MCF 10A (cell line): ENCODE measurements around the gene CSK. TPM values are rescaled to one million over a fixed set of nuclear protein-coding genes. Genes with fewer than 3 reads are reported as not detected.

ENCODE experiments used
- BruUV-seq: library from RNA; stranded (reverse); fragments of 400-500 nt; replicated peaks from 2 replicates; lab custom pipeline; 2021; lab: Mats Ljungman, UMichigan
- CTCF ChIA-PET: fragments of 300-600 bp; sonication (Branson Sonifier 250); formaldehyde crosslinking; extraction: SDS; loops from one replicate; lab custom pipeline; 2021; ENCODE audit warnings: antibody characterized with exemption, inconsistent platforms; lab: Yijun Ruan, JAX
- POLR2A ChIA-PET: fragments of 300-600, 350-650 bp; sonication (Branson Sonifier 250); formaldehyde crosslinking; extraction: SDS; loops from one replicate; lab custom pipeline; 2020; ENCODE audit warnings: antibody characterized with exemption, inconsistent platforms; lab: Yijun Ruan, JAX
- DNase-seq: peaks from one replicate; pipeline ENCODE4 v3.0.0-alpha.2; 2018; ENCODE audit not compliant: unreplicated experiment
- H3K27ac Mint-ChIP-seq: one replicate; pipeline ENCODE4 v1.8.0; 2022; ENCODE audit warnings: mild to moderate bottlenecking, low read depth, mixed read lengths; ENCODE audit not compliant: unreplicated experiment
- H3K27me3 Mint-ChIP-seq: one replicate; pipeline ENCODE4 v1.8.0; 2022; ENCODE audit warnings: mixed read lengths; ENCODE audit not compliant: insufficient read depth, unreplicated experiment
- H3K36me3 Mint-ChIP-seq: one replicate; pipeline ENCODE4 v1.8.0; 2022; ENCODE audit warnings: mild to moderate bottlenecking, moderate library complexity, mixed read lengths; ENCODE audit not compliant: insufficient read depth, unreplicated experiment
- H3K4me1 Mint-ChIP-seq: one replicate; pipeline ENCODE4 v1.8.0; 2022; ENCODE audit warnings: mixed read lengths; ENCODE audit not compliant: insufficient read depth, unreplicated experiment
- H3K4me3 Mint-ChIP-seq: one replicate; pipeline ENCODE4 v1.8.0; 2022; ENCODE audit warnings: mild to moderate bottlenecking, moderate library complexity, mixed read lengths; ENCODE audit not compliant: unreplicated experiment
- H3K9me3 Mint-ChIP-seq: one replicate; pipeline ENCODE4 v1.8.0; 2022; ENCODE audit warnings: mixed read lengths; ENCODE audit not compliant: unreplicated experiment
- CTCF ChIP-seq: fragments of 200-600 bp; IDR thresholded peaks from one replicate; pipeline ENCODE4 v1.8.0; 2022; ENCODE audit warnings: antibody characterized with exemption, mild to moderate bottlenecking; ENCODE audit not compliant: unreplicated experiment
- intact Hi-C: fragments of 100-400 bp; cut with micrococcal nuclease; formaldehyde crosslinking; loops from 2 replicates; pipeline ENCODE4 v1.14.1; 2022
- microRNA-seq: library from miRNA; unstranded; fragments of <30 nt; microRNA quantifications from one replicate; pipeline ENCODE4 v1.2.0, GENCODE V29; 2022
- total RNA-seq: library from RNA; stranded (reverse); gene quantifications from 2 replicates; pipeline ENCODE4 v1.2.3, GENCODE V29; 2022

Gene CSK
- total RNA-seq, 1 experiment from 2014 or later, result 65.3 TPM

GRCh38 chr15:74850393-74850792 is 68.5 kb downstream of the CSK start:
- no peak for DNase-seq
- Mint-ChIP-seq H3K36me3 (peaks cover 53% of the 10 kb centered on the region), H3K4me1 (no peaks in the 10 kb centered on the region), H3K9me3 (no peaks in the 10 kb centered on the region), H3K27ac (no peak overlapping the region), H3K27me3 (no peaks in the 10 kb centered on the region), H3K4me3 (no peak overlapping the region)
- intact Hi-C loops, result no loop called here
- no peak for TF ChIP-seq CTCF
- ChIA-PET POLR2A (no interaction called here), CTCF (no interaction called here)
- no TSS peak for BruUV-seq

- ChIA-PET CTCF (interaction anchor here (0.6 to 1.7 kb wide), 3 partner anchors 50 to 90 kb away, joined by 3 to 8 read pairs (median 7); no protein-coding TSS in a partner anchor), POLR2A (interaction anchor here (1.0 kb wide), 1 partner anchor 19 kb away, joined by 4 read pairs; no protein-coding TSS in a partner anchor)
- peaks cover 50% of the 10 kb centered on the region for H3K36me3 Mint-ChIP-seq
- no peaks in the 10 kb centered on the region for H3K9me3 Mint-ChIP-seq
- BruUV-seq, result no TSS peak
- no peak for TF ChIP-seq CTCF
- intact Hi-C loops, result no loop called here
- H3K27me3 Mint-ChIP-seq, result no peaks in the 10 kb centered on the region
- no peak overlapping the region for H3K4me3 Mint-ChIP-seq
- H3K4me1 Mint-ChIP-seq, result no peaks in the 10 kb centered on the region
- DNase-seq, result no peak
- no peak overlapping the region for H3K27ac Mint-ChIP-seq
Measured at GRCh38 chr15:74851960-74852359, 70.1 kb downstream of the CSK start.

Small RNA genes within 50 kb of the gene (microRNA-seq; reads per million reads assigned to microRNA genes)
- gene MIR4513 (not detected), gene MIR6882 (1.1 reads per million)

Other genes starting within 250 kb of the CSK start
- 4.7 and 6.2 TPM in 2 replicates for gene ARID3B, start 240.9 kb upstream of the CSK start, total RNA-seq
- gene CLK3, start 166.2 kb upstream of the CSK start, total RNA-seq, result 57.8 and 62.8 TPM in 2 replicates
- gene EDC3, start 86.1 kb upstream of the CSK start, total RNA-seq, result 42.8 and 53.3 TPM in 2 replicates
- gene CYP1A1, start 56.6 kb upstream of the CSK start, total RNA-seq, result not detected in 2 replicates
- gene CYP1A2, start 33.2 kb upstream of the CSK start, total RNA-seq, result not detected in 2 replicates
- 0.23 TPM in 1 of 2 replicates, not detected in the other for gene LMAN1L, start 30.8 kb downstream of the CSK start, total RNA-seq
- not detected in 2 replicates for gene CPLX3, start 44.5 kb downstream of the CSK start, total RNA-seq
- gene ULK3, start 61.1 kb downstream of the CSK start, total RNA-seq, result 27.6 and 31.3 TPM in 2 replicates
- gene SCAMP2, start 91.3 kb downstream of the CSK start, total RNA-seq, result 64.4 and 67.7 TPM in 2 replicates
- gene MPI, start 108.0 kb downstream of the CSK start, total RNA-seq, result 30.8 and 31.4 TPM in 2 replicates
- gene FAM219B, start 124.8 kb downstream of the CSK start, total RNA-seq, result 62.9 and 68.4 TPM in 2 replicates
- gene COX5A, start 156.0 kb downstream of the CSK start, total RNA-seq, result 295 and 339 TPM in 2 replicates
- gene RPP25, start 174.7 kb downstream of the CSK start, total RNA-seq, result 0.17 TPM in 1 of 2 replicates, not detected in the other
- gene SCAMP5, start 213.5 kb downstream of the CSK start, total RNA-seq, result 0.54 and 0.96 TPM in 2 replicates
- 20.3 and 25.1 TPM in 2 replicates for gene PPCDC, start 241.5 kb downstream of the CSK start, total RNA-seq